Activated CD8-positive, alpha-beta memory T cell treated with anti-CD3 and anti-CD28 coated beads, Interleukin-2, amount 50 U/mL, for 24 hours (primary cell): ENCODE measurements around the gene FCGR3A.
"Not testable (repeated sequence)": the region's sequence is repeated elsewhere in the genome, so short reads cannot be mapped to it uniquely, and the experiment has no call there.

Experiments
- DNase-seq: peaks from one replicate; pipeline ENCODE4 v3.0.0-alpha.2; 2020; ENCODE audit errors: extremely low read depth

FCGR3A gene

GRCh38 chr1:161556990-161557389 is 7.4 kb upstream of the FCGR3A start:
- not testable (repeated sequence) for DNase-seq

- not testable (repeated sequence) for DNase-seq
These were observed 6.5 kb upstream of the FCGR3A start for GRCh38 chr1:161556143-161556542.

- DNase-seq: not testable (repeated sequence)
These were observed 5.3 kb upstream of the FCGR3A start for GRCh38 chr1:161554815-161555417.

GRCh38 chr1:161554340-161554739 is 4.7 kb upstream of the FCGR3A start:
- DNase-seq: not testable (repeated sequence)

GRCh38 chr1:161553631-161554030 is 4.0 kb upstream of the FCGR3A start:
- not testable (repeated sequence) for DNase-seq

- not testable (repeated sequence) for DNase-seq
These were observed 1.3 kb upstream of the FCGR3A start for GRCh38 chr1:161550942-161551341.

- not testable (repeated sequence) for DNase-seq
These were observed 740 bp downstream of the FCGR3A start for GRCh38 chr1:161548749-161549406.

- not testable (repeated sequence) for DNase-seq
These were observed 1.4 kb downstream of the FCGR3A start for GRCh38 chr1:161547995-161548741.

GRCh38 chr1:161545005-161545731 is 4.5 kb downstream of the FCGR3A start:
- DNase-seq: not testable (repeated sequence)

- DNase-seq: not testable (repeated sequence)
These were observed 6.5 kb downstream of the FCGR3A start for GRCh38 chr1:161543125-161543524.

GRCh38 chr1:161542091-161542559 is 7.5 kb downstream of the FCGR3A start:
- not testable (repeated sequence) for DNase-seq

- not testable (repeated sequence) for DNase-seq
These were observed 9.1 kb downstream of the FCGR3A start for GRCh38 chr1:161540570-161540960.

GRCh38 chr1:161539731-161540569 is 9.7 kb downstream of the FCGR3A start:
- DNase-seq: peak; percentile 99

- DNase-seq: not testable (repeated sequence)
These were observed 10.6 kb downstream of the FCGR3A start for GRCh38 chr1:161538925-161539479.

GRCh38 chr1:161537068-161537669 is 12.4 kb downstream of the FCGR3A start:
- DNase-seq: not testable (repeated sequence)

- not testable (repeated sequence) for DNase-seq
These were observed 16.7 kb downstream of the FCGR3A start for GRCh38 chr1:161532644-161533567.

GRCh38 chr1:161531986-161532643 is 17.5 kb downstream of the FCGR3A start:
- DNase-seq: no peak
